GM10266 (cell line): ENCODE results near the gene CSF1.

ENCODE experiments used
- DNase-seq: peaks from one replicate; pipeline ENCODE4 v3.0.0; 2012; ENCODE audit errors: extremely low spot score
- TF ChIP-seq, protein P1 (sequence below): IDR thresholded peaks from 2 replicates; pipeline ENCODE4 v1.5.1; 2012; ENCODE audit warnings: mild to moderate bottlenecking, low read depth; ENCODE audit not compliant: control insufficient read depth, insufficient read depth; ENCODE audit errors: missing control alignments

Gene CSF1

DNA sequence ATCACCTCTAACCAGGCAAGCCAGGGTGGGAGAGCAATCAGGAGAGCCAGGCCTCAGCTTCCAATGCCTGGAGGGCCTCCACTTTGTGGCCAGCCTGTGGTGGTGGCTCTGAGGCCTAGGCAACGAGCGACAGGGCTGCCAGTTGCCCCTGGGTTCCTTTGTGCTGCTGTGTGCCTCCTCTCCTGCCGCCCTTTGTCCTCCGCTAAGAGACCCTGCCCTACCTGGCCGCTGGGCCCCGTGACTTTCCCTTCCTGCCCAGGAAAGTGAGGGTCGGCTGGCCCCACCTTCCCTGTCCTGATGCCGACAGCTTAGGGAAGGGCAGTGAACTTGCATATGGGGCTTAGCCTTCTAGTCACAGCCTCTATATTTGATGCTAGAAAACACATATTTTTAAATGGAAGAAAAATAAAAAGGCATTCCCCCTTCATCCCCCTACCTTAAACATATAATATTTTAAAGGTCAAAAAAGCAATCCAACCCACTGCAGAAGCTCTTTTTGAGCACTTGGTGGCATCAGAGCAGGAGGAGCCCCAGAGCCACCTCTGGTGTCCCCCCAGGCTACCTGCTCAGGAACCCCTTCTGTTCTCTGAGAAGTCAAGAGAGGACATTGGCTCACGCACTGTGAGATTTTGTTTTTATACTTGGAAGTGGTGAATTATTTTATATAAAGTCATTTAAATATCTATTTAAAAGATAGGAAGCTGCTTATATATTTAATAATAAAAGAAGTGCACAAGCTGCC lies 19.8 kb downstream of the CSF1 start:
- no peak for DNase-seq
- TF ChIP-seq, protein P1, sequence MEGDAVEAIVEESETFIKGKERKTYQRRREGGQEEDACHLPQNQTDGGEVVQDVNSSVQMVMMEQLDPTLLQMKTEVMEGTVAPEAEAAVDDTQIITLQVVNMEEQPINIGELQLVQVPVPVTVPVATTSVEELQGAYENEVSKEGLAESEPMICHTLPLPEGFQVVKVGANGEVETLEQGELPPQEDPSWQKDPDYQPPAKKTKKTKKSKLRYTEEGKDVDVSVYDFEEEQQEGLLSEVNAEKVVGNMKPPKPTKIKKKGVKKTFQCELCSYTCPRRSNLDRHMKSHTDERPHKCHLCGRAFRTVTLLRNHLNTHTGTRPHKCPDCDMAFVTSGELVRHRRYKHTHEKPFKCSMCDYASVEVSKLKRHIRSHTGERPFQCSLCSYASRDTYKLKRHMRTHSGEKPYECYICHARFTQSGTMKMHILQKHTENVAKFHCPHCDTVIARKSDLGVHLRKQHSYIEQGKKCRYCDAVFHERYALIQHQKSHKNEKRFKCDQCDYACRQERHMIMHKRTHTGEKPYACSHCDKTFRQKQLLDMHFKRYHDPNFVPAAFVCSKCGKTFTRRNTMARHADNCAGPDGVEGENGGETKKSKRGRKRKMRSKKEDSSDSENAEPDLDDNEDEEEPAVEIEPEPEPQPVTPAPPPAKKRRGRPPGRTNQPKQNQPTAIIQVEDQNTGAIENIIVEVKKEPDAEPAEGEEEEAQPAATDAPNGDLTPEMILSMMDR = no peak

DNA sequence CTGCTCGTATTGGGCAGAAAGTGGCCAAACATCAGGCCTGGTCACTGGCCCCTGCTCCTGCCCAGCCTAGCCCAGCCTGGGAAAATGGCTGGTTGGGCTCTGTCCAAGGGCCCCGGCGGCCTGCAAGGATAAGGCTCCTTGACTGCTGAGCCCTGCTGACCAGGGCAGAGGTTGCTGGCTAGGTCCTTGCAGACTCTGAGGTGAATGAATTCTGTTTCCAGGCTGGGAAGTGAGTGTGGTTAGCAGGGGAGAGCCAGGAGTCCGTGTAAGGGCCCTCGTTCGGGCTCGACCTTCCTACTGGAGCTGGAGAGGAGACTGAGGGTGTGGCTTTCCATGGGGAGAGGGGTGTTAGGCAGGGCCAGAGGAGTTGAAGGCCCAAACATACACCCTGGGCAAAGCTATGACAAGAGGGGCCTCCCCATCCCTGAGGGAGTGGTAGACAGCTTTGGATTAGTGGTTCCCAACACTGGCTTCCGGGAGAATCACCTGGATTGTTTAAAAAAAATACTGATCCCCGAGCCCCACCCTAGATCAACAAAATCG lies 20.6 kb downstream of the CSF1 start:
- DNase-seq = no peak
- TF ChIP-seq, protein P1 = no peak

DNA sequence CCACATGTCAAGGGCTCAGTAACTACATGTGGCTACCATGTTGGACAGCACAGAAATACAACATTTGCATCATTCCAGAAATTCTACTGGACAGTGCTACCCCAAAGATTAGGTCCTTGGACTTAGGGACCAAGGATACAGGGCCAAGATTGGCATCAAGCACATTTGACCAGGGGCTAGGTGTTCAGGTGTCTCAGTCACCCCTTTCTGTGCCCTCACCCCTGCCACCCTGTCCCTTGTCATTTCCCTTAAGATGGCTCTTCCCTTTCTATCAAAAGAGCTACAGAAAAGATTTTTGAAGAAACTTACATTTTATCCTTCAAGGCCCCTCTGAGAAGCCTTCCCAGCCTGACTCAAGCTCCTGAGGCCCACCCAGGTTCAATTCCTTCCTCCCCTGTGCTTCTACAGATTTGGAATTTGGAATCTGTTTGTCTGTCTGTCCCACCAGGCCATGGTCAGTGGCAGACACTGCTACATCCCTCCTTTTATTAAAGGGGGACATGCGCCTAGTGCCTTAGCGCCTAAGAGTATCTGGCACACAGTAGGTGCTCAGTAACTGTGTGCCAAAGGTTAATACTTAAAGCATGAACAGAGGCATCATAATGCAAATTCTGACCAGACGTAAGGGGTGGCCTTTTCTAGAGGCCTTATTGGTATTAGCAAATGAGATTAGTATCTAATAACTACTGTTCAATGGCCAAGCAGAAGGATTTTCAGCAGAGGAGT lies 21.4 kb downstream of the CSF1 start:
- TF ChIP-seq, protein P1 = no peak
- DNase-seq = no peak

DNA sequence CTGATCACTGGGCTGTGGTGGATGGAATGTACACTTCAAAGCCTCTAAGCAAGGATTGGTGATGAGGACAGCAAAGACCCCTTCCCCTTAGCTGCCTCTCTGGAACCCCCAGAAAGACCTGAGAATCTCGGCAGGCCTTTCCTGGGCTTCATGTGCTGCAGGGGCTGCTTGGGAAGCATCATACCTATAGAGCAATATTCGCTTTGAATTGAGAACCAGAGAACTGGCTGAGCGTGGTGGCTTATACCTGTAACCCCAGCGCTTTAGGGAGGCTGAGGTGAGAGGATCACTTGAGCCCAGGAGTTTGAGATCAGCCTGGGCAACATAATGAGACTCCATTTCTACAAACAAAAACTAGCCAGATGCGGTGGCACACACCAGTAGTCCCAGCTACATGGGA lies 22.0 kb downstream of the CSF1 start:
- no peak for DNase-seq
- TF ChIP-seq, protein P1 = no peak

DNA sequence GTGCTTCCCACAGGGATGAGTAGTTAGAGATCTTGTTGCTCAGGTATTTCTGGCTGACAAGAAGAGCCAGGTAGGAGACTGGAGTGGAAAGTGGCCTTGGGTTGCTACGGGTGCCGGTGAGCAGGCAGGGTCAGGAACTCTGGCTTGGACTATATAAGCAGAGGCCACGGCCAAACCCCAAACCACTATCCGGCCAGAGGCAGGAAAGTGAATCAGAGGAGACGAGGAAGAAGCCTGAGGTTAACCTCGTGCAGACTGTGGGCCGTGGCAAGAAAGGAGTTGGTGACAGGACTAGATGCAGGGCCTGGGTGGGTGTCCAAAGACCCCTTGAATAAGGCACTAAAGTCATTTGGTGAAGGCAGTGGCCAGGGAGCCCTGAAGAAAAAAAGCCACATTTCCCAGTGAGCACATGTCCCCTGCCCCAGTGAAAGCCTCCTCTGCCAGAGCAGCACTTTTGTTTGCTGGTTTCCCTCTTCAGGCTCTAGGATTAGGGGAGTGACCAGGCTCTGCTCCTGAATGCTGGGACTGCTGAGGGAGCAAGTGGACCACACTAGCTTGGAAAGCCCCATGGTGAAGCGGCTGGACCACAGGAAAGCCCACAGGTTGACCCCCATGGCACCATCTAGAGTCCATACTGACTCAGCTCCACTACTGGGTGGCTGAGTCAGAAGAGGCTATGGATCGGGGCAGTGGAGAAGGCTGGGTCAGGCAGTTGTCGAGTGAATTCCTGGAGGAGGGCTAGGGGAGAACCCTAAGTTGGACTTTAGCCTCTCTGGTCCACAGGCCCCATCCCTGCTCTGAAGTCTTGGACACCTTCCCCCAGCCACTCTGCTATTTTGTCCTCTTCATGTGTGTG lies 23.4 kb downstream of the CSF1 start:
- no peak for DNase-seq

DNA sequence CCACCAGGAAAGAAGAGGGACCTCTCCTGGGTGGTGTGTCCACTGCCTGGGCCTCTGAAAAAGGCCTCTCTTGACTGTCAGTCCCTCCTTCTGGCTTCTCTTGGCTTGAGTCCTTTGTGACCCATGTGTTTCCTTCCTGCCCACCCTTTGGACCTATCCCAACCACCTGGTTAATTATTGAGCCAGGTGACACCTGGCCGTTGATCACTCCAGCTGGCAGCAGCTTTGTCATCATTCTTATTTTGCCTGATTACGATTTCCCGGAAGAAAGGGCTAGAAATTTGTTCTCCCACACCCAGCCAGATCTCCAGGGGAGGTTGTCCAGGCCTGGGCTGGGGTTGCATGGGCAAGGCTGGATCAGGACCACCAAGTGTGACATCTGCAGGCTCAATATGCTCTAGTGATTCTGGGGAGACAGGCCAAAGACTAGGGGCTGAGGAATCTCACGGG lies 24.8 kb downstream of the CSF1 start:
- DNase-seq = no peak
- TF ChIP-seq, protein P1 = no peak

More for the DNA sequence above, 23.4 kb downstream of the CSF1 start:
- TF ChIP-seq, protein P1 = no peak
